Mononuclear cell (primary cell): ENCODE data around the gene TMEM131. TPM values are rescaled to one million over a fixed set of nuclear protein-coding genes. Genes with fewer than 3 reads are reported as not detected.
"Not testable (repeated sequence)": the region's sequence is repeated elsewhere in the genome, so short reads cannot be mapped to it uniquely, and the experiment has no call there.

Experiments
- H3K27me3 ChIP-seq: 2 replicates; pipeline ENCODE4 v1.6.0; 2011; ENCODE audit warnings: low read length, control low read depth; ENCODE audit not compliant: insufficient read depth
- H3K4me1 ChIP-seq: 2 replicates; pipeline ENCODE4 v1.5.1; 2011; ENCODE audit warnings: mild to moderate bottlenecking, low read length, control low read depth; ENCODE audit not compliant: insufficient read depth
- H3K4me3 ChIP-seq: 2 replicates; pipeline ENCODE4 v1.5.1; 2011; ENCODE audit warnings: mild to moderate bottlenecking, low read length, moderate library complexity
- H3K9me3 ChIP-seq: 2 replicates; pipeline ENCODE4 v1.5.1; 2011; ENCODE audit warnings: low read depth, mild to moderate bottlenecking, control low read depth, low read length
- total RNA-seq: library from RNA; depleted of rRNA; stranded (reverse); fragments of >200 nt; gene quantifications from one replicate; pipeline ENCODE4 v1.2.3, GENCODE V29; 2012

TMEM131 gene, protein sequence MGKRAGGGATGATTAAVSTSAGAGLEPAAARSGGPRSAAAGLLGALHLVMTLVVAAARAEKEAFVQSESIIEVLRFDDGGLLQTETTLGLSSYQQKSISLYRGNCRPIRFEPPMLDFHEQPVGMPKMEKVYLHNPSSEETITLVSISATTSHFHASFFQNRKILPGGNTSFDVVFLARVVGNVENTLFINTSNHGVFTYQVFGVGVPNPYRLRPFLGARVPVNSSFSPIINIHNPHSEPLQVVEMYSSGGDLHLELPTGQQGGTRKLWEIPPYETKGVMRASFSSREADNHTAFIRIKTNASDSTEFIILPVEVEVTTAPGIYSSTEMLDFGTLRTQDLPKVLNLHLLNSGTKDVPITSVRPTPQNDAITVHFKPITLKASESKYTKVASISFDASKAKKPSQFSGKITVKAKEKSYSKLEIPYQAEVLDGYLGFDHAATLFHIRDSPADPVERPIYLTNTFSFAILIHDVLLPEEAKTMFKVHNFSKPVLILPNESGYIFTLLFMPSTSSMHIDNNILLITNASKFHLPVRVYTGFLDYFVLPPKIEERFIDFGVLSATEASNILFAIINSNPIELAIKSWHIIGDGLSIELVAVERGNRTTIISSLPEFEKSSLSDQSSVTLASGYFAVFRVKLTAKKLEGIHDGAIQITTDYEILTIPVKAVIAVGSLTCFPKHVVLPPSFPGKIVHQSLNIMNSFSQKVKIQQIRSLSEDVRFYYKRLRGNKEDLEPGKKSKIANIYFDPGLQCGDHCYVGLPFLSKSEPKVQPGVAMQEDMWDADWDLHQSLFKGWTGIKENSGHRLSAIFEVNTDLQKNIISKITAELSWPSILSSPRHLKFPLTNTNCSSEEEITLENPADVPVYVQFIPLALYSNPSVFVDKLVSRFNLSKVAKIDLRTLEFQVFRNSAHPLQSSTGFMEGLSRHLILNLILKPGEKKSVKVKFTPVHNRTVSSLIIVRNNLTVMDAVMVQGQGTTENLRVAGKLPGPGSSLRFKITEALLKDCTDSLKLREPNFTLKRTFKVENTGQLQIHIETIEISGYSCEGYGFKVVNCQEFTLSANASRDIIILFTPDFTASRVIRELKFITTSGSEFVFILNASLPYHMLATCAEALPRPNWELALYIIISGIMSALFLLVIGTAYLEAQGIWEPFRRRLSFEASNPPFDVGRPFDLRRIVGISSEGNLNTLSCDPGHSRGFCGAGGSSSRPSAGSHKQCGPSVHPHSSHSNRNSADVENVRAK (N-terminal part only)
- 26.6 TPM for total RNA-seq

DNA sequence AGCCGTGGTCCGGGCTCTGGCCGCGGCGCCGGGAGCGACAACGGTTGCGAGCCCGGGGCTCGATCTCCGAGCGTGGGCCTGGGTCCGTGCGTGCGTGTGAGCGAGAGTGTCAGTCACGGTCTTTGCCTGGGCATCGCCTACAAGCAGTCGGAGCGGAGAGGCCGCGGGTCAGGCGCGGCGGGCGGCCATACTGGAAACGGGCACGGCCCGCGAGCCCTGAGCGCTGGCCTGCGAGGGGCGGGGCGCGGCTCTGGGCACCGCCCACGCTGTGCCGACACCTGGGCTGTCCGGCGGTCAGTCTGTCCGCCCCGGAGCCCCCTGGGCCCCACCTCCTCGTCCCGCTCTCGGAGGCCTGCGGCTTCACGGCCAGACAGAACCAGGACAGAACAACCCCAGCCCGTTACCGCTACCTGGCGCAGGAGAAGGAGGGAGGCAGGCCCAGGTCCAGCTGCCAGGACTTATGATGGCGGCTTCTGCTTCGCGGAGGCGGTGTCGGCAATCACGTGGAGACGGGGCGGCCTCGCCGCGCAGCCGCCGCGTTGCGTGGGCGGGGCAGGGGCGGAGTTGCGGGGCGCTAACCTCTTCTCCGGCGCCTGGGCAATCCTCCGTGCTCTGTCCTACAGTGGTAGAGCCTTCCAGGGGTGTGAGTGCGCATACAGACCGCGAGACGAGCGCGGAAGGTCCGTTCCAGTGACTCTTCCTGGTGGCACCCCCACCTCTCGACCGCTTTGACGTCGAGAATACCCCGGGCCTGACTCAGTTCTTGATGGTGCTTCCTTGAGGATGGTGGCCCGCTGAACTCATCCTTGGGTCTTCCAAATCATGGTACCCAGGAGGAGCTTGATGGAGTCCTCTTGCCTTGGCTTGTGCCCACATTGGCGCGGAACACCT lies at the start of gene TMEM131:
TMEM131 (minus strand) TSS at position 215 of the 891 bp plus-strand sequence. CDS start 286 bp downstream, outside the sequence.
- no peaks in the 10 kb centered on the region for H3K9me3 ChIP-seq

DNA sequence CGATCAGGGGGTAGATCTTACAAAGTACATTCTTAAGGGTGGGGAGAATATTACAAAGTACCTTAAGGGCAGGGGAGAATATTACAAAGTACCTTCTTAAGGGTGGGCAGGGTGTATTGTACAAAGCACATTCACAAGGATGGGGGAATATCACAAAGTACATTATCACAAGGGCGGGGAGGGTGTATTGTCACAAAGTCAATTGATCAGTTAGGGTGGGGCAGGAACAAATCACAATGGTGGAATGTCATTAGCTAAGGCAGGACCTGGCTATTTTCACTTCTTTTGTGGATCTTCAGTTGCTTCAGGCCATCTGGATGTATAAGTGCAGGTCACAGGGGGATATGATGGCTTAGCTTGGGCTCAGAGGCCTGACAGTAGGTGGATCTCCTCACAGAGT lies 49.0 kb upstream of the TMEM131 start:
- H3K4me3 ChIP-seq, H3K9me3 ChIP-seq, H3K4me1 ChIP-seq: not testable (repeated sequence)
- H3K27me3 ChIP-seq = peaks cover 15% of the 10 kb centered on the region

More for the DNA sequence above, at the start of gene TMEM131:
- Histone ChIP-seq H3K4me1 (peaks cover 32% of the 10 kb centered on the region), H3K27me3 (no peaks in the 10 kb centered on the region), H3K4me3 (peak within 1 kb of the TSS; percentile 84)

DNA sequence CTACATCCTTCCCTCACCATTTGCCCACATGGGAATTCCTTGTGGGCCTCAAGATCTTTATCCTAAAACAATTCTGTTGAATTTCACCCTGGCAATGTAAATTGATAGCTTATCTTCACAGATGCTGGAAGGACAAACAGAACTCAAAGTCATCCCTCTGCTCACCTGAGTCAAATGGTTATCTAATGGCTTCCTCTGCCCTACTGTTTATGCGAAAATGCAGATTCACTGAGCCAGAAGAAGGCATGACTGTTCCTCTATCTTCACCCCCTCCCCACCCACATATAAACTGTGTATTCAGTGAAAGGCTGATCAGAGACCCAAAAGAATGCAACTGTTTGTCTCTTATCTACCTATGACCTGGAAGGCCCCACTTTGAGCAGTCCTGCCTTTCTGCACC lies 47.4 kb upstream of the TMEM131 start:
- H3K4me3 ChIP-seq = no peak overlapping the region

DNA sequence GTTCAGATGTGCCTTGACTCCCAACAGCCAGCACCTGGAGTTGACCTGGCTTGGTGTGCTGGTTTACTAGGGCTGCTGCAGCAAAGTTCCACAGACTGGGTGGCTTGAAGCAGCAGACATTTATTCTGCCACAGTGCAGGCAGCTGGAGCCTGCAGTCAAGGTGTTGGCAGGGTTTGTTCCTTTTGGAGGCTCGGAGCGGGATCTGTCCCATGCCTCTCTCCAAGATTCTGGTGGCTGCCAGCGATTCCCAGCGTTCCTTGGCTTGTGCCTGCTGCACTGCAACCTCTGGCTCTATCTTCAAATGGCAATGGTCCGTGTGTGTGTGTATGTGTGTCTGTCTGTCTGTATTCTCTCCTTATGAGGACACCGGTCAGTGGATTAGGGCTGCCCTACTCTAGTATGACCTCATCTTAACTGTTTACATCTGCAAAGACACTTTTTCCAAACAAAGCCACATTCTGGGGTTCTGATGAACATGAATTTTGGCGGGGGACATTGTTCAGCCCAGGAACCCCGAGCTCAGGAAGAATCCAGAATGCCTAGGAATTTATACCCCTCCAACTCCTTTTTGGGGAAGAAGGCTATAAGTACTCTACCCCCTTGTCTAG lies 44.7 kb upstream of the TMEM131 start:
- H3K4me3 ChIP-seq = no peak overlapping the region
- peaks cover 18% of the 10 kb centered on the region for H3K4me1 ChIP-seq
- peaks cover 7% of the 10 kb centered on the region for H3K9me3 ChIP-seq
- peaks cover 27% of the 10 kb centered on the region for H3K27me3 ChIP-seq

More for the DNA sequence above, 47.4 kb upstream of the TMEM131 start:
- peaks cover 7% of the 10 kb centered on the region for H3K9me3 ChIP-seq
- peaks cover 15% of the 10 kb centered on the region for H3K27me3 ChIP-seq
- peaks cover 18% of the 10 kb centered on the region for H3K4me1 ChIP-seq

DNA sequence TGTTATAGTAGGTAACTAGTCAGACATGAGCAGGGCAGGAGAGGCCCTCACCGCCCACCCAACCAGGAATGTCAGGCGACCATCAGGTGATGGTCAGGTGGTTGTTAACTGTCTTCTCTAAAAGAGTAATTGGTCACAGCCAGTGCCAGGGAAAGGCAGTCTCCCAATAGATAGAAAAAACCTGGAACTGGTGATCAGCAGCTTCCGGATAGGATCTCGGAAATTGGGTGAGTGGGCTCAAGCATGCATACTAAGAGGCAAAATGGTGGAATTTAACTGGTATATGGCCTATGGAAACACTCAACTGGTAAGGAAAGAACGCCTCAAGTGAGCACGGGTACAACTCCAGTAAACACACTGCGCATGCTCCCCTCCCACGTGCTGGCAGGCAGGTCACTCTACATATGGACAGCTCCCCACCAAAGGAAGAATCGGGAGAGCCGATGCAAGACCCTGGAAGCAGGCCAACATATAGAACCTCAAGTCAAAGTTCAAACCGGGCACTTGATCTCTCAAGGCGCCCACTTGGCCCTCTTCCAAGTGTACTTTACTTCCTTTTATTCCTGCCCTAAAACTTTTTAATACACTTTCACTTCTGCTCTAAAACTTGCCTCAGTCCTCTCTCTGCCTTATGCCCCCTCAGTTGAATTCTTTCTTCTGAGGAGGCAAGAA lies 43.5 kb upstream of the TMEM131 start:
- H3K4me3 ChIP-seq = no peak overlapping the region
- peaks cover 7% of the 10 kb centered on the region for H3K9me3 ChIP-seq
- peaks cover 18% of the 10 kb centered on the region for H3K4me1 ChIP-seq
- peaks cover 27% of the 10 kb centered on the region for H3K27me3 ChIP-seq

DNA sequence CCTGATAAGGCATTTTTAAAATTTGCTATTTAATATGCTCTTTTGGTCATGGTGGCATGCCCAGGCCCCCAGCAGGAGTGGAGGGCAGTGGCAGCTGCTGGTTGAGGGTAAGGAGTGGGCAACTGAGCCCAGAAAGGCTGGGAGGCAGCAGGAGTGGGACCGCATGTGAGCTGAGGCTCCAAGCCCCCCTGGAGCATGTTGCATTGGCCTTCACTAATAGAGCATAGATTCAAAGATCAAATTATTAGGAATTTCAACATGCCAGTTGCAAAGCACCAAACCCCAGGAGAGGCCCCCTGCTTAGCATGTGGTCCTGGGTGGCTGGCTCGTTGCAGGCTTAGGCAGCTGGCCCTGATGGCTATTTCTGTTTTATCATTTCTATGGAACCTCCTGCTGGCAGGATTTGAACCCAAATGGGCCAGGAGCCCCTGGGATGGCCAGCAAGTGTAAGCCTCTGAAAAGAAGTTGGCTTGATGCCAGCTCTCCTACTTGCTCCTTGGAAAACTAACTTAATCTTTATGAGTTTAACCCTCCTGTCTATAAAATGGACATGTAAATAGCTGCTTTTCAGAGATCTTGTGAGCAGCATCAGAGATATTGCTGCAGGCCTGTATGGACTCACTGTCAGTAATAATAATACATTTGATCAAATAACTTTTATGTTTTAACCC lies 42.1 kb upstream of the TMEM131 start:
- Histone ChIP-seq H3K9me3 (no peaks in the 10 kb centered on the region), H3K4me3 (no peak overlapping the region), H3K4me1 (peaks cover 18% of the 10 kb centered on the region), H3K27me3 (peaks cover 24% of the 10 kb centered on the region)

DNA sequence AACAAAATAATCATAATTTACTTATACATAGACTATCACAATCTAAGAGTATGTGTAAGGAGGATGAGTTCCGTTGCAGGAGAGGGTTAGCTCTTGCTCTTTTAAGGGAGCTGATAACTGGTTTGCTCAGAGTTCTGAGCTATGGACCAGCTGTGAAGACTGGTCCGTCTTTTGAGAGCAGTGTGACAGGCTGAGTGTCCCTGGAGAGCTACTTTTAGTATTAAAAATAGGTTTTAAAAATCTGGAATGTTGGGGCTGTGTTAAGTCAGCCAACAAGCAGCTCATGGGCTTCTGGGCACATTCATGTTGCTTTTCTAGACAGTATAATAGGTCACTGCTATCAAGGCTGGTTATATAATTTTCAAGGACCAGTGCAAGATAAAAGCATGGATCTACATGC lies 41.5 kb upstream of the TMEM131 start:
- no peaks in the 10 kb centered on the region for H3K9me3 ChIP-seq
- peaks cover 18% of the 10 kb centered on the region for H3K4me1 ChIP-seq
- peaks cover 20% of the 10 kb centered on the region for H3K27me3 ChIP-seq
- no peak overlapping the region for H3K4me3 ChIP-seq

DNA sequence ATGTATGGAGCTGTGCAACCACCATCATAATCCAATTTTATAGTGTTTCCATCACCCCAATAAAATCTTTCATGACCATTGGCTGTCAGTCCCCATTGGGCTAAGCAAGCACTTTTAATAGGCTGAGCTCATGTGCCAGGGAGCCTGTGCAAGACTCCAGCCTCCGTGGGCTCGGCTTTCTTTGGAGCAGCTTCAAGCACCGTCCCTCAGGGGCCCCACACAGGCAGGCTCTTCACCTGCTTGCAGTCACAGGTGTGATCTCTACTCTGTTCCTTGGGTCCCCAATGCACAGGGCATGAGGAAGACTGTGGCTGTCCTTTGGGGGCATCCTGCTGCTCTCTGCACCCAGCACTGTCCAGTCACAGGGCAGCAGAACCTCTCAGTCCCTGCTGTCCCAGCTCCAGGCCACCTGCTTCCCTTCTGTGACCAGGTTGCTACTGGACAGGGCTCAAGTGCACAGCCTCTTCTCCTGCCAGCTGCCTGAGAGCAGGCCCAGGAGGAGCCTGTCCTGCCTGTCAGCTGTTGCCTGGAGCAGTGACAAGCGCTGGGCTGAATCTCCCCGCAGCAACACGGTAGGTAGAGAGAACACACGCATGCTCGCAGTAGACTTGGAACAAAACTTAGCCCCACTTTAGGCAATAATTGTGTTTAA lies 40.7 kb upstream of the TMEM131 start:
- no peaks in the 10 kb centered on the region for H3K9me3 ChIP-seq
- peaks cover 18% of the 10 kb centered on the region for H3K4me1 ChIP-seq
- no peak overlapping the region for H3K4me3 ChIP-seq
- peaks cover 15% of the 10 kb centered on the region for H3K27me3 ChIP-seq

DNA sequence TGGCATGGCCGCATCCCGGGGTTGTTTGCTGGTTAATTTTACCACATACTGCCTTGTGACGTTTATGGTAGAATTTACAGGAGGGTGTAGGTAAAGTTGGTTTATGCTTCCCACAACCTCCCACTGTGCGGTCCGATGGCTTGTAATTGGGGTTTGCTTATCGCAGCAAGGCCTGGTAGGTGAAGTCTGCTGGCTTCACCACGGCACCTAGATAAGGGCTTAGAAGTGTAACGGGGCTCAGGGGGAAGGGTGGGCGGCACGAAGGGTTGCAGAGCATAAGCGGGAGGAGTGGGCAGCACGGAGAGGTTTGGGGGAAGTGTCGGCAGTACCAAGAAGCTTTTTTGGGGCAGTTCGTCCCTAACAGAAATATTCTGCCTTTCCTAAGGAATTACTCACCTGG lies 39.0 kb upstream of the TMEM131 start:
- Histone ChIP-seq H3K9me3 (no peaks in the 10 kb centered on the region), H3K27me3 (peaks cover 12% of the 10 kb centered on the region), H3K4me1 (peaks cover 10% of the 10 kb centered on the region), H3K4me3 (no peak overlapping the region)

DNA sequence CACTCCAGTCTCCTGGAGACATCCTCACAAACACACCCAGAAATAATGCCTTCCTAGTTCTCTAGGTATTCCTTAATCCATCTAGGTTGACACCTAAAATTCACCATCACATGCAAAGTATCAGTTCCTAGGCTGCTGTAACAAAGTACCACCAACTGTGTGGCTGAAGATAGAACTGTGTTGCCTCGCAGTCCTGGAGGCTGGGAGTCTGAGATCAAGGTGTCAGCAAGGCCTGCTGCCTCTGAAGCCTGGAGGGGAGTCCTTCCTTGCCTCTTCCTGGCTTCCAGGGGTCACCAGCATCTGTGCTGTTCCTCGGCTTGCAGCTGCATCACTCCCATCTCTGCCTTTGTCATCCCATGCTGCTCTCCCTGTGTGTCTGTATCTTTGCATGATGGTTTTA lies 36.3 kb upstream of the TMEM131 start:
- Histone ChIP-seq H3K27me3 (peaks cover 8% of the 10 kb centered on the region), H3K9me3 (no peaks in the 10 kb centered on the region)

DNA sequence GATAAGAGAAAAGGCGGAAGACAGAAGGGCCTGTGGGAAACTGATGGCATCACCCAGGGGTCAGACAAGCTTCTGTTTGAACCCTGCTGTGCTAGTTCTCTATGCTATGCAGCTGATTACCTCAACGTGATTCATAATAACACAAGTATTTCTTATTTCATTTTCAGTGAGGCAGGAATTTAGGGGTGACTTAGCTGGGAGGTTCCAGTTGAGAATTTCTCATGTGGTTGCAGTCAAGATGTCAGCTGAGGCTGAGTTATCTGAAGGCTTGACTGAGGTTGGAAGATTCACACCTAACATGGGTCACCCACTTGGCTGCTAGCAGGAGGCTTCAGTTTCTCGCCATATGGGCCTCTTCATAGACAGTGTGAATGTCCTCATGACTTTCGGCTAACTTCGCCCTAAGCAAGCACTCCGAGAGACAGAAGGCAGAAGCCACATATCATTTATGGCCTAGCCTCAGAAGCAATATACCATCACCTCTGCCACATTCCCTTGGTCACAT lies 34.0 kb upstream of the TMEM131 start:
- Histone ChIP-seq H3K27me3 (peaks cover 3% of the 10 kb centered on the region), H3K9me3 (no peaks in the 10 kb centered on the region), H3K4me3 (no peak overlapping the region), H3K4me1 (peaks cover 35% of the 10 kb centered on the region)

More for the DNA sequence above, 36.3 kb upstream of the TMEM131 start:
- Histone ChIP-seq H3K4me1 (peaks cover 19% of the 10 kb centered on the region), H3K4me3 (no peak overlapping the region)

DNA sequence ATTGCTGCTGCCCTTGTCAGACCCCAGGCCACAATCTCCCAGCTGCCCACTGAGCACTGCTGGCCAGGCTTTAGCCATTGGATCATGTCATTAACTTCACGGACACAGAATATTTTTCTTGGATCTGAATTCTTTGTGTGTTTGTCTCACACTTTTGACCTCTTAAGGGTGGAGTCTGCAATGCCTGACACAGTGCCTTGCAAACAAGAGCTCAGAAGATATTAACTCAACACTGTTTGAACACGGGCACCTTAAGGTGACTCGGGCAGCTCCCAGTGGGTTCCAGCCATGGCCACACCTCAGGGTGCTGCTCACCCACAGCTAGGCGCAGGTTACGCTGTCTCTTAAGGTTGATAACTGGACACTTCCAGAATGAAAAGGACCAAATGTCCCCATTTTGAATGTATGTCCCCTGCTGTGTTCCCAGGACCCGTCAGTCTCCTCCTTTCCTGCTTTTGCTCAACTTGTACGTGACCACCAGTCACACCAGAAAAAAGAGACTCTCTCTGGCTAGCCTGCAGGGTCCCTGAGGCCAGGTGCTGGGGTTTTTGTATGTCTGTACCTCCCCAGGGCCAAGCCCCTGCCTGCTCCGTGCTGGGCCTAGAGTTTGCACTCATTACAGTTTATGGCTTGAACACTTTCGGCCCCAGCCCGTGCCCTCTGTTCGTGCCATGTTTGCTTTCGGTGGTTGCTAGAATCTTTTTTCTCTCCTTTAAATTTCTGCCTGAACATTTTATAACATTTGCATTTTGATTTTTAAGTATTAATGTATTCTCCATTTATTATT lies 33.4 kb upstream of the TMEM131 start:
- no peak overlapping the region for H3K4me3 ChIP-seq
- H3K27me3 ChIP-seq = peaks cover 3% of the 10 kb centered on the region
- peaks cover 35% of the 10 kb centered on the region for H3K4me1 ChIP-seq
- no peaks in the 10 kb centered on the region for H3K9me3 ChIP-seq
